Stimulated activated CD4-positive, alpha-beta T cell treated with anti-CD3 and anti-CD28 coated beads, Interleukin-15, amount 100 ng/mL, for 1 hour (primary cell): ENCODE data around the gene FMR1NB.

Experiments used
- DNase-seq, 2 donors: peaks; one replicate each; pipeline ENCODE4 v3.0.0-alpha.2; 2020; ENCODE audit warnings: low read depth in 1 of 2, low spot score in 1 of 2

The FMR1NB gene

DNA sequence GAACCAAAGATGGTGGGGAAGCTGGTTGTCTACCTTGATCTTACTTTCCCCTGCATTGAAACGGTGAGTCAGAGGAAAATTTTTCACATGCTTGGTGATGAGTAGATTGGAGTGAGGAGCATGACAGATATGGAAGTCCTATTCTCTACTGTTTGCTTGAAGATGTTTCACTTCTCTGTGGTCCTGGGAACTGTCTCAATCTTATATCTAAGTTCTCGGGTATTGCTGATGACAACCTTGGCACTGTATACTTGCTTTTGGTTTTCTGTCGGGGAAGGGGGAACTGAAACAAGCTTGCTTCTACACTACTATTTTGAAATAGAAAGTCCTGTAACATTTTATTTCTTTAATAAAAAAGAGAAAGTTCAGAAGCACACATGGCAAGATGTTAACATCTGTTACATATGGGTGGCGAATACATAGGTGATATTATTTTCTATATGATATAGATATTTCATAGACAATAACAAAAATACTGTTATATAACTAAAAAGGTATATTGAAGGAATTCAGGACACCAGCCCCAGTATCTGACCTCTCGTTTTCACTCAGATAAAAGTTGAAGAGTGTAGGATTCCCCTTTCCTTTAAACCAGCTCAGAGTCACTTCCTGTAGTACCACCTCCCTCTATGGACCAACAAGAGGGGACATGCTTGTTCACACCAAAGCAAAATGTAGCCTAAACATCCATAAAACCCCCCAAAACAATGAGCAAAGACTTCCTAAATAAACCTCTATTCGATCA is 88.8 kb downstream of the FMR1NB start:
- DNase-seq, result no peak

DNA sequence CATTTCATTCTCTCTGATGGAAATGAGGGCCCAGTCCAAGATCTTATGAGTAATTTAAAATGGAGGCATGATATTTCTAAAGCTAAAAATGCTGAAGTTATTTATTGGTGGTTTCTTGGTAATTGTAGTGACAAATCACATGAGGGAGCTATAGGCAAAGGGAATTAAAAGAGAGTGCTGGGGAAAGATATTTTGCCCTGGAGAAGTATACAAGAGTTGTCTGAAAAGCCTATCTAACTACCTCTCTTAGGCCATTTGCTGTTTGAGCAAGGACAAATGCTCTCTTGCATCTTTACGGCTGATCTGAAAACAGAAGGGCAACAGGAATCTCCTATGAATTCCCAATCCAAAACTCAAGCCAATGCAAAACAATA is 89.4 kb downstream of the FMR1NB start:
- no peak for DNase-seq
